ENCODE results near the gene MARVELD1. TPM values are rescaled to one million over a fixed set of nuclear protein-coding genes. Genes with fewer than 3 reads are reported as not detected.

The MARVELD1 gene
- total and polyA plus RNA-seq, 2 experiments from 2014 or later: 29.5 to 53.1 TPM

GRCh38 chr10:97736902-97737769 is 23.6 kb downstream of the MARVELD1 start, which contains the start of gene ZFYVE27:
Gene ZFYVE27, plus strand, starts transcription at chr10:97737128. Its CDS starts 1,350 bp downstream, at chr10:97738478.
- Histone ChIP-seq H3K9me2 (replicated peaks; ENCODE audit: insufficient read depth) (no peaks in the 10 kb centered on the region), H2AFZ (peak within 1 kb of the TSS; percentile 86), H3K9me3 (ENCODE audit: low read depth) (no peaks in the 10 kb centered on the region), H3K36me3 (replicated peaks; ENCODE audit: insufficient read depth, low read depth) (no peaks in the 10 kb centered on the region), H3K27me3 (no peaks in the 10 kb centered on the region), H3K4me2 (peak within 1 kb of the TSS; percentile 82), H3K4me1 (ENCODE audit: insufficient read depth) (peaks cover 8% of the 10 kb centered on the region), H3K79me2 (peaks cover 43% of the 10 kb centered on the region), H4K20me1 (ENCODE audit: insufficient read depth, poor library complexity, severe bottlenecking) (peaks cover 7% of the 10 kb centered on the region), H3K27ac (peak within 1 kb of the TSS; percentile 94), H3K4me3 (peak within 1 kb of the TSS; percentile 56)
- TF ChIP-seq, protein P1, sequence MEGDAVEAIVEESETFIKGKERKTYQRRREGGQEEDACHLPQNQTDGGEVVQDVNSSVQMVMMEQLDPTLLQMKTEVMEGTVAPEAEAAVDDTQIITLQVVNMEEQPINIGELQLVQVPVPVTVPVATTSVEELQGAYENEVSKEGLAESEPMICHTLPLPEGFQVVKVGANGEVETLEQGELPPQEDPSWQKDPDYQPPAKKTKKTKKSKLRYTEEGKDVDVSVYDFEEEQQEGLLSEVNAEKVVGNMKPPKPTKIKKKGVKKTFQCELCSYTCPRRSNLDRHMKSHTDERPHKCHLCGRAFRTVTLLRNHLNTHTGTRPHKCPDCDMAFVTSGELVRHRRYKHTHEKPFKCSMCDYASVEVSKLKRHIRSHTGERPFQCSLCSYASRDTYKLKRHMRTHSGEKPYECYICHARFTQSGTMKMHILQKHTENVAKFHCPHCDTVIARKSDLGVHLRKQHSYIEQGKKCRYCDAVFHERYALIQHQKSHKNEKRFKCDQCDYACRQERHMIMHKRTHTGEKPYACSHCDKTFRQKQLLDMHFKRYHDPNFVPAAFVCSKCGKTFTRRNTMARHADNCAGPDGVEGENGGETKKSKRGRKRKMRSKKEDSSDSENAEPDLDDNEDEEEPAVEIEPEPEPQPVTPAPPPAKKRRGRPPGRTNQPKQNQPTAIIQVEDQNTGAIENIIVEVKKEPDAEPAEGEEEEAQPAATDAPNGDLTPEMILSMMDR (IDR thresholded peaks at IDR 0.05; ENCODE audit: poor library complexity): no peak
- TF ChIP-seq EZH2phosphoT487 (IDR thresholded peaks at IDR 0.05; ENCODE audit: low read depth, severe bottlenecking, unreplicated experiment): no peak
- TF ChIP-seq EZH2 (IDR thresholded peaks at IDR 0.05; ENCODE audit: borderline replicate concordance): no peak
- WGBS (ENCODE audit: low lambda C conversion rate, missing lambda C conversion rate): 1% methylated on average over 71 of the region's 72 CpGs
- peak; percentile 98 for DNase-seq (ENCODE audit: low spot score)

GRCh38 chr10:97737770-97738265 is 24.3 kb downstream of the MARVELD1 start:
- H3K4me1 ChIP-seq (ENCODE audit: insufficient read depth): peaks cover 8% of the 10 kb centered on the region
- no peaks in the 10 kb centered on the region for H3K27me3 ChIP-seq
- peaks cover 47% of the 10 kb centered on the region for H3K79me2 ChIP-seq
- no peak for DNase-seq (ENCODE audit: low spot score)
- H4K20me1 ChIP-seq (ENCODE audit: insufficient read depth, poor library complexity, severe bottlenecking): peaks cover 9% of the 10 kb centered on the region
- H3K4me3 ChIP-seq: peak overlapping the region; percentile 56
- peak overlapping the region; percentile 94 for H3K27ac ChIP-seq
- no peaks in the 10 kb centered on the region for H3K36me3 ChIP-seq (replicated peaks; ENCODE audit: insufficient read depth, low read depth)
- no peak for TF ChIP-seq EZH2 (IDR thresholded peaks at IDR 0.05; ENCODE audit: borderline replicate concordance)
- no peak for TF ChIP-seq EZH2phosphoT487 (IDR thresholded peaks at IDR 0.05; ENCODE audit: low read depth, severe bottlenecking, unreplicated experiment)
- TF ChIP-seq, protein P1 (IDR thresholded peaks at IDR 0.05; ENCODE audit: poor library complexity): no peak
- peak overlapping the region; percentile 64 for H2AFZ ChIP-seq
- H3K9me2 ChIP-seq (replicated peaks; ENCODE audit: insufficient read depth): no peaks in the 10 kb centered on the region
- WGBS (ENCODE audit: low lambda C conversion rate, missing lambda C conversion rate): 29% methylated on average over 14 of the region's 14 CpGs
- no peaks in the 10 kb centered on the region for H3K9me3 ChIP-seq (ENCODE audit: low read depth)
- peak overlapping the region; percentile 82 for H3K4me2 ChIP-seq

- peaks cover 17% of the 10 kb centered on the region for H4K20me1 ChIP-seq (ENCODE audit: insufficient read depth, poor library complexity, severe bottlenecking)
- no peak for DNase-seq (ENCODE audit: low spot score)
- no peak overlapping the region for H3K4me3 ChIP-seq
- WGBS (ENCODE audit: low lambda C conversion rate, missing lambda C conversion rate): 92% methylated on average over 4 of the region's 4 CpGs
- H3K9me2 ChIP-seq (replicated peaks; ENCODE audit: insufficient read depth): no peaks in the 10 kb centered on the region
- no peaks in the 10 kb centered on the region for H3K9me3 ChIP-seq (ENCODE audit: low read depth)
- H3K36me3 ChIP-seq (replicated peaks; ENCODE audit: insufficient read depth, low read depth): no peaks in the 10 kb centered on the region
- H3K27me3 ChIP-seq: no peaks in the 10 kb centered on the region
- H3K27ac ChIP-seq: no peak overlapping the region
- H3K4me1 ChIP-seq (ENCODE audit: insufficient read depth): peaks cover 8% of the 10 kb centered on the region
- no peak overlapping the region for H2AFZ ChIP-seq
- no peak for TF ChIP-seq EZH2 (IDR thresholded peaks at IDR 0.05; ENCODE audit: borderline replicate concordance)
- TF ChIP-seq EZH2phosphoT487 (IDR thresholded peaks at IDR 0.05; ENCODE audit: low read depth, severe bottlenecking, unreplicated experiment): no peak
- TF ChIP-seq, protein P1 (IDR thresholded peaks at IDR 0.05; ENCODE audit: poor library complexity): no peak
- H3K79me2 ChIP-seq: peaks cover 55% of the 10 kb centered on the region
- H3K4me2 ChIP-seq: peak overlapping the region; percentile 82
Measured at GRCh38 chr10:97738616-97739015, 25.1 kb downstream of the MARVELD1 start.

Data from hepatocyte (in vitro differentiated cells).